Breast epithelium (tissue), 3 donors: ENCODE measurements around the gene CEP126.

Experiments
- POLR2A ChIP-seq: fragments of 450-650 bp; IDR thresholded peaks from one replicate; pipeline ENCODE4 v1.6.1; 2016; ENCODE audit warnings: antibody characterized with exemption, mild to moderate bottlenecking, moderate library complexity
- POLR2AphosphoS5 ChIP-seq, 3 donors: sonication (generic); formaldehyde crosslinking; IDR thresholded peaks; one replicate each; pipeline ENCODE4 v1.6.1; 2017; ENCODE audit warnings: antibody characterized with exemption in 3 of 3
- TF ChIP-seq, protein P1 (sequence below), 3 donors: fragments of 450-650 bp; IDR thresholded peaks; one replicate each; pipeline ENCODE4 v1.5.1; 2016 to 2017; ENCODE audit warnings: antibody characterized with exemption in 3 of 3, mild to moderate bottlenecking in 3 of 3, moderate library complexity in 3 of 3

DNA sequence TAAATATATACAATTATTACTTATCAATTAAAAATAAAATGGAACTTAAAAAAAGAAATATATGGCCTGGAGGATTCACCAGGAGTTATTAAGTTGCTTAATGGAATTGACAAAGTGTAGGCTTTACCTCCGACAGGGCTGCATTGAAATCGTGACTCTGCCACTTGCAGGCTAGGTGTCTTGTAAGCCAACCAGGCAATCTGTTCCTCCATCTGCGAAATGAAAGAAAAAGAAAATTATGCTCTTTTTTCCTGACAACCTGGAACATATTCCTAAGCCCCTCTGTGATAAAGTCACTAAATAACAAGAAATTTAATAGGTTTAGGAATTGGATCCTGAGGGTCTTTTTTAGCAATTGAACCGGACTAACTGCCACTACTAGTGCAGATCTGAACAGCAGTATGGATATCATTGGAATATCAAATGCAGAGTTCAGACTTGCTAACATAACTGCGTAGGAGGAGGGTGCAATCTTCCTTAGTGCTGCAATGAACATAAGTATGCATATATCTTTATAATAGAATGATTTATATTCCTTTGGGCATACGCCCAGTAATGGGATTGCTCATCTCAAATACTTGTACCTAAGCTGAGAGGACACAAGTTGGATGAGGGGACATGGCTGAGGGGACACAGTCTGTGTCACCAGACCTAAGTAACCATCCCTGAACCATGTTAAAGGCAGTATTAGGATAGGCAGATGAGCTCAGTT, 42.5 kb upstream of the CEP126 start:
- TF ChIP-seq, protein P1, sequence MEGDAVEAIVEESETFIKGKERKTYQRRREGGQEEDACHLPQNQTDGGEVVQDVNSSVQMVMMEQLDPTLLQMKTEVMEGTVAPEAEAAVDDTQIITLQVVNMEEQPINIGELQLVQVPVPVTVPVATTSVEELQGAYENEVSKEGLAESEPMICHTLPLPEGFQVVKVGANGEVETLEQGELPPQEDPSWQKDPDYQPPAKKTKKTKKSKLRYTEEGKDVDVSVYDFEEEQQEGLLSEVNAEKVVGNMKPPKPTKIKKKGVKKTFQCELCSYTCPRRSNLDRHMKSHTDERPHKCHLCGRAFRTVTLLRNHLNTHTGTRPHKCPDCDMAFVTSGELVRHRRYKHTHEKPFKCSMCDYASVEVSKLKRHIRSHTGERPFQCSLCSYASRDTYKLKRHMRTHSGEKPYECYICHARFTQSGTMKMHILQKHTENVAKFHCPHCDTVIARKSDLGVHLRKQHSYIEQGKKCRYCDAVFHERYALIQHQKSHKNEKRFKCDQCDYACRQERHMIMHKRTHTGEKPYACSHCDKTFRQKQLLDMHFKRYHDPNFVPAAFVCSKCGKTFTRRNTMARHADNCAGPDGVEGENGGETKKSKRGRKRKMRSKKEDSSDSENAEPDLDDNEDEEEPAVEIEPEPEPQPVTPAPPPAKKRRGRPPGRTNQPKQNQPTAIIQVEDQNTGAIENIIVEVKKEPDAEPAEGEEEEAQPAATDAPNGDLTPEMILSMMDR (IDR thresholded peaks at IDR 0.05), result no peak
- TF ChIP-seq POLR2A, result no peak
- no peak for TF ChIP-seq POLR2AphosphoS5 (IDR thresholded peaks at IDR 0.05)
